Esophagus squamous epithelium (tissue), 5 donors: ENCODE measurements around the gene CD34. TPM values are rescaled to one million over a fixed set of nuclear protein-coding genes. Genes with fewer than 3 reads are reported as not detected.

Source experiments
- DNase-seq: peaks from one replicate; lab custom pipeline; 2025; lab: John Stamatoyannopoulos, UW
- H3K27ac ChIP-seq, 4 donors: fragments of 200-600 bp; sonication (generic); one replicate each; pipeline ENCODE4 v1.5.1; 2016 to 2019; ENCODE audit warnings: mild to moderate bottlenecking in 1 of 4
- H3K27me3 ChIP-seq, 4 donors: fragments of 200-600 bp; sonication (generic); 1 replicate in 3 of 4; 2 replicates in 1 of 4; pipeline versions ENCODE4 v1.5.1 to v1.6.0; 2017 to 2021; ENCODE audit warnings: antibody characterized with exemption in 1 of 4
- H3K36me3 ChIP-seq, 3 donors: fragments of 200-600 bp; sonication (generic); one replicate each; pipeline ENCODE4 v1.5.1; 2016 to 2019
- H3K4me1 ChIP-seq, 3 donors: fragments of 200-600 bp; sonication (generic); one replicate each; pipeline ENCODE4 v1.5.1; 2017 to 2019
- H3K4me3 ChIP-seq, 4 donors: fragments of 200-600 bp; sonication (generic); 1 replicate in 3 of 4; 2 replicates in 1 of 4; pipeline ENCODE4 v1.5.1; 2016 to 2019; ENCODE audit warnings: mild to moderate bottlenecking in 2 of 4, moderate library complexity in 1 of 4
- H3K9me3 ChIP-seq, 3 donors: fragments of 200-600 bp; sonication (generic); one replicate each; pipeline ENCODE4 v1.5.1; 2016 to 2019
- CTCF ChIP-seq, 6 experiments: fragments of 450-650 bp in 4 of 6; fragments of 200-600 bp in 2 of 6; sonication (generic) in 2 of 6; IDR thresholded peaks; one replicate each; pipeline ENCODE4 v1.5.1; 2016 to 2019; ENCODE audit warnings: antibody characterized with exemption in 6 of 6, mild to moderate bottlenecking in 4 of 6, moderate library complexity in 4 of 6
- POLR2A ChIP-seq, 4 donors: fragments of 450-650 bp; IDR thresholded peaks; one replicate each; pipeline ENCODE4 v1.6.1; 2017; ENCODE audit warnings: antibody characterized with exemption in 4 of 4, mild to moderate bottlenecking in 4 of 4, moderate library complexity in 3 of 4
- WGBS, 2 donors: methylation state at CpG; one replicate each; pipeline ENCODE4 v1.1.5; 2018; 5-methylcytosine and 5-hydroxymethylcytosine counted together
- intact Hi-C: fragments of 100-400 bp; cut with DNase I; formaldehyde crosslinking; loops from one replicate; pipeline ENCODE4 v1.15.0; 2022
- total RNA-seq, 4 donors: library from RNA; depleted of rRNA; stranded (reverse); fragments of >200 nt; gene quantifications; one replicate each; pipeline ENCODE4 v1.1.0, GENCODE V29; 2016
- donor health status: DM: yes; HTN: yes; CAD: no.

CD34 gene
- total RNA-seq, 4 donors from 2014 or later = 1.3 to 32.2 (median 11.0) TPM

- TF ChIP-seq POLR2A (IDR thresholded peaks at IDR 0.05) = no peak
- H3K36me3 ChIP-seq = peaks cover 0 to 49% (median 0%) of the 10 kb centered on the region in 3 donors
- intact Hi-C loops = no loop called here
- peak overlapping the region in 3 of 4 donors; percentile 45 to 86 (median 84) for H3K27ac ChIP-seq
- WGBS, 2 donors = 70 to 71% methylated on average over 4 to 7 of the region's 7 CpGs
- H3K4me3 ChIP-seq = no peak overlapping the region
- H3K4me1 ChIP-seq = peaks cover 21 to 91% (median 40%) of the 10 kb centered on the region in 3 donors
- no peak for DNase-seq
- H3K9me3 ChIP-seq = no peaks in the 10 kb centered on the region
- no peaks in the 10 kb centered on the region for H3K27me3 ChIP-seq
Observed at GRCh38 chr1:207850621-207851407, 60.1 kb downstream of the CD34 start.

GRCh38 chr1:207849646-207850045 is 61.3 kb downstream of the CD34 start:
- Histone ChIP-seq H3K9me3 (no peaks in the 10 kb centered on the region), H3K4me3 (no peak overlapping the region), H3K27me3 (no peaks in the 10 kb centered on the region), H3K4me1 (peaks cover 30 to 97% (median 51%) of the 10 kb centered on the region in 3 donors), H3K27ac (peak overlapping the region; percentile 34 to 86 (median 74)), H3K36me3 (peaks cover 0 to 40% (median 0%) of the 10 kb centered on the region in 3 donors)
- WGBS, 2 donors = 59 to 64% methylated on average over 8 of the region's 8 CpGs
- no peak for DNase-seq
- TF ChIP-seq POLR2A (IDR thresholded peaks at IDR 0.05) (no peak), CTCF (IDR thresholded peaks at IDR 0.05) (no peak)
- intact Hi-C loops = no loop called here

- TF ChIP-seq CTCF (IDR thresholded peaks at IDR 0.05) = no peak
- TF ChIP-seq POLR2A (IDR thresholded peaks at IDR 0.05) = no peak
- Histone ChIP-seq H3K4me3 (no peak overlapping the region), H3K27me3 (no peaks in the 10 kb centered on the region), H3K9me3 (no peaks in the 10 kb centered on the region), H3K4me1 (peaks cover 36 to 97% (median 49%) of the 10 kb centered on the region in 3 donors), H3K36me3 (peaks cover 0 to 35% (median 0%) of the 10 kb centered on the region in 3 donors), H3K27ac (peak overlapping the region; percentile 34 to 86 (median 74))
- DNase-seq = no peak
- WGBS, 2 donors = 34 to 48% methylated on average over 3 of the region's 3 CpGs
- intact Hi-C loops = no loop called here
Observed at GRCh38 chr1:207849016-207849415, 61.9 kb downstream of the CD34 start.

GRCh38 chr1:207848234-207848633 is 62.7 kb downstream of the CD34 start:
- DNase-seq = peak; percentile 30
- H3K9me3 ChIP-seq = no peaks in the 10 kb centered on the region
- peaks cover 40 to 97% (median 46%) of the 10 kb centered on the region in 3 donors for H3K4me1 ChIP-seq
- intact Hi-C loops = no loop called here
- H3K4me3 ChIP-seq = no peak overlapping the region
- H3K27me3 ChIP-seq = no peaks in the 10 kb centered on the region
- 12 to 31% methylated on average over 4 to 5 of the region's 5 CpGs for WGBS, 2 donors
- no peak for TF ChIP-seq CTCF (IDR thresholded peaks at IDR 0.05)
- TF ChIP-seq POLR2A (IDR thresholded peaks at IDR 0.05) = no peak
- H3K36me3 ChIP-seq = peaks cover 0 to 28% (median 0%) of the 10 kb centered on the region in 3 donors
- peak overlapping the region; percentile 54 to 86 (median 72) for H3K27ac ChIP-seq

- TF ChIP-seq CTCF (IDR thresholded peaks at IDR 0.05) = no peak
- TF ChIP-seq POLR2A (IDR thresholded peaks at IDR 0.05) = no peak
- 40 to 75% methylated on average over 5 of the region's 5 CpGs for WGBS, 2 donors
- H3K27me3 ChIP-seq = no peaks in the 10 kb centered on the region
- intact Hi-C loops = no loop called here
- no peak overlapping the region for H3K4me3 ChIP-seq
- H3K9me3 ChIP-seq = no peaks in the 10 kb centered on the region
- peak overlapping the region in 3 of 4 donors; percentile 61 to 86 (median 84) for H3K27ac ChIP-seq
- no peak for DNase-seq
- H3K4me1 ChIP-seq = peaks cover 45 to 97% (median 49%) of the 10 kb centered on the region in 3 donors
- peaks cover 0 to 26% (median 0%) of the 10 kb centered on the region in 3 donors for H3K36me3 ChIP-seq
Observed at GRCh38 chr1:207847116-207847515, 63.8 kb downstream of the CD34 start.
